Measurements from ENCODE around the gene SMNDC1.
A peak's percentile ranks its signal among the peaks of the same experiment; 100 is the strongest.
"Not testable (repeated sequence)": the region's sequence is repeated elsewhere in the genome, so short reads cannot be mapped to it uniquely, and the experiment has no call there.

SMNDC1 gene

GRCh38 chr10:110337401-110337800, 32.7 kb upstream of the SMNDC1 start:
- peaks cover 10% of the 10 kb centered on the region for H3K27me3 Mint-ChIP-seq
- H3K4me3 Mint-ChIP-seq, result no peak overlapping the region
- H3K36me3 Mint-ChIP-seq (ENCODE audit: low read depth), result no peaks in the 10 kb centered on the region
- peaks cover 13% of the 10 kb centered on the region for H3K4me1 Mint-ChIP-seq (ENCODE audit: low read depth)
- H3K27ac Mint-ChIP-seq, result no peak overlapping the region
- no peaks in the 10 kb centered on the region for H3K9me3 Mint-ChIP-seq

DNA sequence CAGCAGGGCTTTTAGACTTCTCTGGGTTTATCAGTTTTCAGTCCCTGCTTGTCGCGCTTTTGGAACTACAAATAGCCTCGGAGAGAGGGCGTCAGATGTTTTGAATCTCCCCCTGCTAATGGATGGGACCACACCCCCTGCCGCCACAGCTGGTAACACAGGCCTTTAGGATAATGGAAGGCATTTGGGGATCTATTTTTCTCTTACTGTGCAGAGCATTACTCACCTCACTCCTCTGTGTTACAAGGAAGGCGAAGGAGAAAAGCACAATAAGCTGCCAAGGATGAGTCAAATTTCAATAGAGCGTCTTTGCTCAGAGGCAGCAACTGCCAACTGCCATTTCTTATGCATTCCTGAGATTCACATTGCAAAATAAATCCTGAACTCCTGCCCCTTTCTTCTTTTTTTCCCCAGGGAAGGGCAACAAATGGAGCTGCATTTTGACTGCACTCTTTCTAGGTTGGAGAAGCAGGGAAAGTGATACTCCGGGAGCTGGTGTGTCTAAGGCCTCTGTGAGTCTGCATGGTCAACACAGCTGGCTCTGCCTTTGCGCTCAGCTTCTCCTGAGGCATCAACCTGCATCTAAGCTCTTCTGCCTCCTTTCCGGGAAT, 31.5 kb upstream of the SMNDC1 start:
- H3K36me3 Mint-ChIP-seq (ENCODE audit: low read depth), result no peaks in the 10 kb centered on the region
- no peak overlapping the region for H3K4me3 Mint-ChIP-seq
- H3K27me3 Mint-ChIP-seq, result peaks cover 10% of the 10 kb centered on the region
- H3K27ac Mint-ChIP-seq, result no peak overlapping the region
- no peaks in the 10 kb centered on the region for H3K9me3 Mint-ChIP-seq
- H3K4me1 Mint-ChIP-seq (ENCODE audit: low read depth), result peaks cover 13% of the 10 kb centered on the region

- H3K27ac Mint-ChIP-seq, result no peak overlapping the region
Observed at GRCh38 chr10:110335314-110336064, 30.8 kb upstream of the SMNDC1 start.

DNA sequence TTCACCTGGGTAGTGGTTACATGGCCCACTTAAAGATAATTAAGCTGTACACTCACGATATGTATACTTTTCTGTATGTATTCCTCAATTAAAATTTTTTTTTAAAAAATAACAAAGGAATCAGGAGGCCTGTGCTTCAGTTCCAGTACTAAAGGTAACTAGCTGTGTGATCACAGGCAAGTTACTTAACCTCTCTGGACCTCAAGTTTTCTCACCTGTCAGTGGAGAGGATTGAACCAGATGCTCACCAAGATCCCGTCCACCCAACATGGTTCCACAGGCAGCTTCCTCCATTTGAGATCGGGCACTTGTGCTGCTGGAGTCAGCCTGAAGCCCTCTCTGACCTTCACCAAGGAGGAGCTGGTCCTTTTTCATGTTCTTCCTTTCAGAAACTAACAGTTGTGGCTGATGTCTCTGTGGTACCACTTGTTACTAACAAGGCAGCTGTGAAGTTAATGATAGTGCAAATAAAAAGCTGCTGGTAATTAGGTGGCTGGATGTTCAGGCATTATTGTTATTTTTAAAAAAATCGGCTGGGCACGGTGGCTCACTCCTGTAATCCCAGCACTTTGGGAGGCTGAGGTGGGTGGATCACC, 29.4 kb upstream of the SMNDC1 start:
- H3K4me3 Mint-ChIP-seq, result no peak overlapping the region
- peaks cover 9% of the 10 kb centered on the region for H3K4me1 Mint-ChIP-seq (ENCODE audit: low read depth)
- H3K27ac Mint-ChIP-seq, result no peak overlapping the region
- H3K36me3 Mint-ChIP-seq (ENCODE audit: low read depth), result peaks cover 4% of the 10 kb centered on the region
- H3K27me3 Mint-ChIP-seq, result no peaks in the 10 kb centered on the region
- peaks cover 15% of the 10 kb centered on the region for H3K9me3 Mint-ChIP-seq

More at GRCh38 chr10:110335314-110336064, 30.8 kb upstream of the SMNDC1 start:
- H3K4me3 Mint-ChIP-seq, result no peak overlapping the region
- H3K27me3 Mint-ChIP-seq, result peaks cover 5% of the 10 kb centered on the region
- peaks cover 5% of the 10 kb centered on the region for H3K9me3 Mint-ChIP-seq
- no peaks in the 10 kb centered on the region for H3K36me3 Mint-ChIP-seq (ENCODE audit: low read depth)
- H3K4me1 Mint-ChIP-seq (ENCODE audit: low read depth), result peaks cover 13% of the 10 kb centered on the region

DNA sequence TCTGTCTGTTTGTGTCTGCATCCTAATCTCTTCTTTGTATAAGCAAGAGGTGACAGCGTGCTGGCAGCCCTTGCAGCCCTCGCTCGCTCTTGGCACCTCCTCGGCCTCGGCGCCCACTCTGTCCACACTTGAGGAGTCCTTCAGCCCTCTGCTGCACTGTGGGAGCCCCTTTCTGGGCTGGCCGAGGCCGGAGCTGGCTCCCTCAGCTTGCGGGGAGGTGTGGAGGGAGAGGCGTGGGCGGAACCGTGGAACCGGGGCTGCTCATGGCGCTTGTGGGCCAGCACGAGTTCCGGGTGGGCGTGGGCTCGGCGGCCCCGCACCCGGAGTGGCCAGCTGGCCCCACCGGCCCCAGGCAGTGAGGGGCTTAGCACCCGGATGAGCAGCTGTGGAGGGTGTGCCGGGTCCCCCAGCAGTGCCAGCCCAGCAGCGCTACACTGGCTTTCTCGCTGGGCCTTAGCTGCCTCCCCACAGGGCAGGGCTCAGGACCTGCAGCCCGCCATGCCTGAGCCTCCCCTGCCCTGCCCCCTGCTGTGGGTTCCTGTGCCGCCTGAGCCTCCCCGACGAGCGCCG, 26.6 kb upstream of the SMNDC1 start:
- Mint-ChIP-seq H3K4me1 (ENCODE audit: low read depth) (peaks cover 20% of the 10 kb centered on the region), H3K9me3 (peaks cover 15% of the 10 kb centered on the region)
- not testable (repeated sequence) for H3K27ac Mint-ChIP-seq; H3K27me3 Mint-ChIP-seq; H3K36me3 Mint-ChIP-seq (ENCODE audit: low read depth); H3K4me3 Mint-ChIP-seq

- peaks cover 4% of the 10 kb centered on the region for H3K36me3 Mint-ChIP-seq (ENCODE audit: low read depth)
- no peak overlapping the region for H3K4me3 Mint-ChIP-seq
- H3K27ac Mint-ChIP-seq, result no peak overlapping the region
- no peaks in the 10 kb centered on the region for H3K27me3 Mint-ChIP-seq
- H3K4me1 Mint-ChIP-seq (ENCODE audit: low read depth), result peaks cover 25% of the 10 kb centered on the region
- peaks cover 15% of the 10 kb centered on the region for H3K9me3 Mint-ChIP-seq
Observed at GRCh38 chr10:110330675-110331074, 26.0 kb upstream of the SMNDC1 start.

GRCh38 chr10:110327262-110327914, 22.7 kb upstream of the SMNDC1 start:
- H3K36me3 Mint-ChIP-seq (ENCODE audit: low read depth), result peaks cover 4% of the 10 kb centered on the region
- peaks cover 15% of the 10 kb centered on the region for H3K9me3 Mint-ChIP-seq
- H3K27me3 Mint-ChIP-seq, result peaks cover 4% of the 10 kb centered on the region
- H3K4me3 Mint-ChIP-seq, result no peak overlapping the region
- peaks cover 43% of the 10 kb centered on the region for H3K4me1 Mint-ChIP-seq (ENCODE audit: low read depth)
- H3K27ac Mint-ChIP-seq, result no peak overlapping the region

GRCh38 chr10:110326351-110327032, 21.8 kb upstream of the SMNDC1 start:
- peaks cover 4% of the 10 kb centered on the region for H3K27me3 Mint-ChIP-seq
- H3K4me1 Mint-ChIP-seq (ENCODE audit: low read depth), result peaks cover 43% of the 10 kb centered on the region
- peaks cover 15% of the 10 kb centered on the region for H3K9me3 Mint-ChIP-seq
- H3K4me3 Mint-ChIP-seq, result no peak overlapping the region
- peaks cover 4% of the 10 kb centered on the region for H3K36me3 Mint-ChIP-seq (ENCODE audit: low read depth)
- peak overlapping the region; percentile 56 for H3K27ac Mint-ChIP-seq

DNA sequence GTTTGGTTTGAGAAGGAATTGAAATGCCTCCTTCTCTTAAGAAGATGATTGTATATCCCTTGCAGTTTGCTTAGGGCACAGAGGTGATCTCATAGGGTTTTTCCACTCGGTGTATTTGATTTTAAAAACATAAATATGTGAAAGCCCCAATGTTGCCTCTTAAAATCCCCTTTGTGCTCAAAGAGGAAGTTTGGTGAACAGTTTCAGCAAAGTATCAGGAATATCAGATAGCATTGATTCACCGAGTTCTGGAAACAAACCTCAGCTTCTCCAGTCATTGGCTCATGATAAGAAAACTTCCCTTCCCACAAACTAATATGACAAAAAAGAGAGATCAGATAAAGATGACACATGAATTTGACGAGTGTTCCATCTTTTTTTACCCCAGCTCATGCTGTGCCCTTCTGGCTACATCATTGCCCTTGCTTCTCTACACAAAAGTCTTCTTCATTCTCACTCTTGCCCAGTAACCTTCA, 20.1 kb upstream of the SMNDC1 start:
- H3K27me3 Mint-ChIP-seq, result peaks cover 4% of the 10 kb centered on the region
- peak overlapping the region; percentile 23 for H3K4me3 Mint-ChIP-seq
- H3K36me3 Mint-ChIP-seq (ENCODE audit: low read depth), result peaks cover 4% of the 10 kb centered on the region
- peaks cover 5% of the 10 kb centered on the region for H3K9me3 Mint-ChIP-seq
- H3K27ac Mint-ChIP-seq, result peak overlapping the region; percentile 56
- peaks cover 43% of the 10 kb centered on the region for H3K4me1 Mint-ChIP-seq (ENCODE audit: low read depth)

- H3K4me3 Mint-ChIP-seq, result peak overlapping the region; percentile 23
- peaks cover under 1% of the 10 kb centered on the region for H3K36me3 Mint-ChIP-seq (ENCODE audit: low read depth)
- peaks cover under 1% of the 10 kb centered on the region for H3K9me3 Mint-ChIP-seq
- peaks cover 4% of the 10 kb centered on the region for H3K27me3 Mint-ChIP-seq
- peak overlapping the region; percentile 61 for H3K27ac Mint-ChIP-seq
- peaks cover 43% of the 10 kb centered on the region for H3K4me1 Mint-ChIP-seq (ENCODE audit: low read depth)
Observed at GRCh38 chr10:110324201-110324804, 19.6 kb upstream of the SMNDC1 start.

- no peaks in the 10 kb centered on the region for H3K9me3 Mint-ChIP-seq
Observed at GRCh38 chr10:110323503-110323902, 18.8 kb upstream of the SMNDC1 start.

GRCh38 chr10:110321869-110322620, 17.3 kb upstream of the SMNDC1 start:
- no peaks in the 10 kb centered on the region for H3K36me3 Mint-ChIP-seq (ENCODE audit: low read depth)
- no peak overlapping the region for H3K27ac Mint-ChIP-seq

More at GRCh38 chr10:110323503-110323902, 18.8 kb upstream of the SMNDC1 start:
- Mint-ChIP-seq H3K36me3 (ENCODE audit: low read depth) (no peaks in the 10 kb centered on the region), H3K4me1 (ENCODE audit: low read depth) (peaks cover 46% of the 10 kb centered on the region), H3K27me3 (peaks cover 4% of the 10 kb centered on the region), H3K27ac (peak overlapping the region; percentile 61), H3K4me3 (no peak overlapping the region)

More at GRCh38 chr10:110321869-110322620, 17.3 kb upstream of the SMNDC1 start:
- H3K4me3 Mint-ChIP-seq, result no peak overlapping the region
- H3K9me3 Mint-ChIP-seq, result no peaks in the 10 kb centered on the region
- peaks cover 4% of the 10 kb centered on the region for H3K27me3 Mint-ChIP-seq
- H3K4me1 Mint-ChIP-seq (ENCODE audit: low read depth), result peaks cover 42% of the 10 kb centered on the region

All from stimulated activated naive CD8-positive, alpha-beta T cell treated with anti-CD3 and anti-CD28 coated beads, Interleukin-15, Interleukin-2, amounts not matched to agents 100 ng/mL and 50 ng/mL, for 24 hours (primary cell).